Fibroblast of mammary gland (primary cell): ENCODE data around the gene HSF5.

ENCODE experiments used
- DNase-seq: peaks from one replicate; pipeline ENCODE4 v3.0.0-alpha.2; 2010; ENCODE audit warnings: low read depth
- H3K4me3 ChIP-seq: 2 replicates; pipeline ENCODE4 v1.5.1; 2011; ENCODE audit warnings: low read depth, mild to moderate bottlenecking, low read length, moderate library complexity; ENCODE audit not compliant: control insufficient read depth
- TF ChIP-seq, protein P1 (sequence below): conservative IDR thresholded peaks from 2 replicates; pipeline ENCODE4 v1.5.1; 2011; ENCODE audit warnings: low read depth, low read length, inconsistent platforms; ENCODE audit not compliant: control insufficient read depth, insufficient read depth

HSF5 gene

DNA sequence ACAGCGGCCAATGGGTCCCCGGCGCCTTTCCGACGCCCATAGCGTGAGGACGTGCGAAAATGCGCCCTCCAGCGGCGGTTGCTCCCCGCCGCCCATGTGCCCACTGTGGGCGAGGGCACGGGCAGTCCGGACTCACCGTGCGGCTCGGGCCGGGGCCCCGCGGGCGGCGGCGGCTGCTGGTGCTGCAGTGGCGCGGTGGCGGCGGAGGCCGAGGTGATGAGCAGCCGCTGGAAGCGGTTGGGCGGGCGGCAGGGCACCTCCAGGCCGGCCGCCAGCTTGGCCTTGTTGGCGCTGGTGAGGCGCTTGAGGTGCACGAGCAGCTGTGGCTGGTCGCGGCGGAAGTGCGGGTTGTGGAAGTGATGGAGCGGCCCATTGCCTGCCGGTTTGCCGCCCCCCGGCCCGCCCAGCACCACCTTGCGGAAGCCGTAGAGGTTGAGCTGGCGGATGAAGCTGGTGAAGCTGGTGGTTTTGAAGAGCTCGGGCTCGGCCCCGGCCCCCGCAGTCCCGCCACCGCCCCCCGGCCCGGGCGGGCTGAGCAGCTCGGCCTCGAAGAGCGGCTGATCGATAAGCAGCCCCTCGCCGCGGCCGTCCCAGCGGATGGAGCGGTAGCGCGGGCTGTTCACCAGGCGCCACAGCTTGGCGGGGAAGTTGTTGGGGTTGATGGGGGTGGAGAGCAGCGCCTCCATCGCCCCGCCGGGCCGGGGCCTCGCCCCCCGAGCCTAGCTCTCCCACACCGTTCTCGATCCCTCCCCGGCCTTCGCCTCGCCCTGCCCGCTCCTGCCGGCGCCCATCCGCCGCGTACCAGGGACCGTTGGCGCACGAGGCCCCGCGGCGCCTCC, at the start of gene HSF5:
HSF5 (minus strand) TSS at position 820 of the 839 bp plus-strand sequence; CDS start at position 686, 134 bp downstream.
- no peak within 1 kb of the TSS for H3K4me3 ChIP-seq
- DNase-seq: no peak
- TF ChIP-seq, protein P1, sequence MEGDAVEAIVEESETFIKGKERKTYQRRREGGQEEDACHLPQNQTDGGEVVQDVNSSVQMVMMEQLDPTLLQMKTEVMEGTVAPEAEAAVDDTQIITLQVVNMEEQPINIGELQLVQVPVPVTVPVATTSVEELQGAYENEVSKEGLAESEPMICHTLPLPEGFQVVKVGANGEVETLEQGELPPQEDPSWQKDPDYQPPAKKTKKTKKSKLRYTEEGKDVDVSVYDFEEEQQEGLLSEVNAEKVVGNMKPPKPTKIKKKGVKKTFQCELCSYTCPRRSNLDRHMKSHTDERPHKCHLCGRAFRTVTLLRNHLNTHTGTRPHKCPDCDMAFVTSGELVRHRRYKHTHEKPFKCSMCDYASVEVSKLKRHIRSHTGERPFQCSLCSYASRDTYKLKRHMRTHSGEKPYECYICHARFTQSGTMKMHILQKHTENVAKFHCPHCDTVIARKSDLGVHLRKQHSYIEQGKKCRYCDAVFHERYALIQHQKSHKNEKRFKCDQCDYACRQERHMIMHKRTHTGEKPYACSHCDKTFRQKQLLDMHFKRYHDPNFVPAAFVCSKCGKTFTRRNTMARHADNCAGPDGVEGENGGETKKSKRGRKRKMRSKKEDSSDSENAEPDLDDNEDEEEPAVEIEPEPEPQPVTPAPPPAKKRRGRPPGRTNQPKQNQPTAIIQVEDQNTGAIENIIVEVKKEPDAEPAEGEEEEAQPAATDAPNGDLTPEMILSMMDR: no peak

DNA sequence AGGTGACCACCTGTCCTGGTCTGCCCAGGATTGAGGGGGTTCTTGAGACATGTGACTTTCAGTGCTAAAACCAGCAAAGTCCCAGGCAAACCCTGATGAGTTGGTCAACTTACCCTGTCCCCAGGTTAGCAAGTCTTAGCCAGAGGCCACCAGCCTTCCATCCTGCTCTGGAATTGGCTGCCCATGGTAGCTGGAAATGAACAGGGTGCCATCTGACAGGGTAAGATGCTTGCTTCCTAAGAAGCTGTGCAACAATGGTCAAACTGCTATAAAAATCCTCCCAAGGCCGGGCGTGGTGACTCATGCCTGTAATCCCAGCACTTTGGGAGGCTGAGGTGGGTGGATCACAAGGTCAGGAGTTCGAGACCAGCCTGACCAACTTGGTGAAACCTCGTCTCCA, 49.1 kb upstream of the HSF5 start:
- H3K4me3 ChIP-seq: no peak overlapping the region
- TF ChIP-seq, protein P1: no peak
- DNase-seq: no peak

DNA sequence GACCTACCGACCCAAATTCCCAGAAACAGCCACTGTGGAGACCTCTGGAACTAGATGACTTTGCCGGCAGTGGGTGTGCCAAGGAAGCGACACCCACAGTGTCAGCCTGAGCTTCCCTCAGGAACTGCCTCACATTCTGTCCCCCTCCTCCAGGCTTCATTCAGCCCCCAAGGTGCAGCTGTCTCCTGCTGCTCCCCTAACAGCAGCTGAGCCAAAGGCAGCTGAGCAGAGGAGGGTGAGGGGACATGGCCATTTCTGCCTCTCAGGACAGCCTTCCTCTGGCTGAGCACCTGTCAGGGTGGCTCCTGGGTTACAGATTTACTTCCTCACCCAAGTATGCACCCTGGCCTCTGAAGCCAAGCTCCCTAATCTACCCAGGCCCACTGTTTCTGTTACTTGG, 48.3 kb upstream of the HSF5 start:
- no peak for DNase-seq
- no peak overlapping the region for H3K4me3 ChIP-seq
- TF ChIP-seq, protein P1: no peak

GRCh38 chr17:58535431-58535830, 47.2 kb upstream of the HSF5 start:
- no peak overlapping the region for H3K4me3 ChIP-seq
- DNase-seq: peak; percentile 66
- TF ChIP-seq, protein P1: no peak

- DNase-seq: peak; percentile 90
- no peak overlapping the region for H3K4me3 ChIP-seq
- TF ChIP-seq, protein P1: no peak
Measured at GRCh38 chr17:58534901-58535421, 46.8 kb upstream of the HSF5 start.

DNA sequence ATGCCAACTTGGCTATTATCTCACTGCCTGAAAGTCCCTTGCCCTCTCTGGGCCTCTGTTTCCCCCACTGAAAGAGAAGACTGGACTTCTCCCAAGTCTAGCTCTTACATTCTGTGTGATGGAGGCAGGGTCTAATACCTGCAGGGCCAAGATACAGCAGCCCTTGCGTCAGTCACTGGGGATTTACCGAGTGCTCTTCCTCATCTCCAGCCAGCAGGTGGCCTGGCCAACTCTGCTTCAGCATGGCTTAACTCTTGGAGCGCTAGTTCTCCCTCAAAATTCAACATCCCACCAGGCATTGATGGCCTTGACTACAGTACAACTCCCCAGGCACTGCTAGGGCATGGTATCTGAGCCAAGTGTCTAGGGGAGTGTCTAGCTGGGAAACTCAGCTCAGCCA, 46.1 kb upstream of the HSF5 start:
- no peak for DNase-seq
- TF ChIP-seq, protein P1: no peak
- no peak overlapping the region for H3K4me3 ChIP-seq
